Hair follicle dermal papilla cell (primary cell): Measurements from ENCODE around the gene TMEM86A. TPM values are rescaled to one million over a fixed set of nuclear protein-coding genes. Genes with fewer than 3 reads are reported as not detected.

Experiments
- total RNA-seq: library from RNA; depleted of rRNA; stranded (reverse); fragments of >200 nt; gene quantifications from 2 replicates; pipeline ENCODE4 v1.2.3, GENCODE V29; 2012

The TMEM86A gene
- 1.5 and 1.9 TPM in 2 replicates for total RNA-seq

GRCh38 chr11:18698341-18699268, at the start of gene TMEM86A:
TSS of gene TMEM86A (plus strand) at chr11:18698779. CDS start at chr11:18698887, 108 bp downstream.

GRCh38 chr11:18726040-18726439, 27.5 kb downstream of the TMEM86A start, which contains the start of gene IGSF22:
TSS of gene IGSF22 (minus strand) at chr11:18726188. CDS start at chr11:18724236, 1,952 bp downstream.

Other genes starting within 250 kb of the TMEM86A start
- gene LDHAL6A, start 242.9 kb upstream of the TMEM86A start, total RNA-seq, result not detected in 2 replicates
- gene TSG101, start 171.8 kb upstream of the TMEM86A start, total RNA-seq, result 72.9 and 88.6 TPM in 2 replicates
- 23.4 and 29.0 TPM in 2 replicates for gene UEVLD, start 110.0 kb upstream of the TMEM86A start, total RNA-seq
- gene MISFA, start 99.0 kb upstream of the TMEM86A start, total RNA-seq, result 0.36 and 0.97 TPM in 2 replicates
- gene SPTY2D1, start 64.4 kb upstream of the TMEM86A start, total RNA-seq, result 23.6 and 36.8 TPM in 2 replicates
- gene IGSF22, start 27.4 kb downstream of the TMEM86A start, total RNA-seq, result under 0.01 TPM in 1 of 2 replicates, not detected in the other
- gene PTPN5, start 93.0 kb downstream of the TMEM86A start, total RNA-seq, result 0.32 TPM in 1 of 2 replicates, not detected in the other
- not detected in 2 replicates for gene MRGPRX1, start 240.6 kb downstream of the TMEM86A start, total RNA-seq